ENCODE measurements around the gene NECTIN3.

Gene NECTIN3

GRCh38 chr3:111210003-111210711 is 138.5 kb downstream of the NECTIN3 start:
- DNase-seq (ENCODE audit: low read depth, low spot score), result no peak

GRCh38 chr3:111210866-111211564 is 139.4 kb downstream of the NECTIN3 start:
- no peak for DNase-seq (ENCODE audit: low read depth, low spot score)

- no peak for DNase-seq (ENCODE audit: low read depth, low spot score)
These were observed 140.9 kb downstream of the NECTIN3 start for GRCh38 chr3:111212511-111212910.

- no peak for DNase-seq (ENCODE audit: low read depth, low spot score)
These were observed 143.9 kb downstream of the NECTIN3 start for GRCh38 chr3:111215481-111215880.

DNA sequence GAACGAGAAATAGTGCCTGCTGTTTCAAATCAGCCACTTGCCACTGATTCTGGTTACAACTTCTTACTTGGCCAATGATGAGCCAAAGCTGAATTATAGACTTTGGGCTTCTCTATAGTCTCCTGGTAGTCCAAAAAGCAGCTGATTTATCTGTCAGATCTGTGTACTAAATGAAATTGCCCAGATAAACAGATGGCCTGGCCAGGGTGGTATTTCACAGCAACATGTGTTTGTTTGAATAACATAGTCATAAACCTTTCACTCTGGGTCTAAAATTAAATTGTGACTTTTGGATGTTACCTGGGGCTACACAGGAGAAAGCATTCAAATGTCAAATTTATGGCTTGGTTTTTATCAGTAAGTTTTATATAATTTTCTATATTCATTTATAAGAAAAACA is 147.0 kb downstream of the NECTIN3 start:
- DNase-seq (ENCODE audit: low read depth, low spot score), result no peak

DNA sequence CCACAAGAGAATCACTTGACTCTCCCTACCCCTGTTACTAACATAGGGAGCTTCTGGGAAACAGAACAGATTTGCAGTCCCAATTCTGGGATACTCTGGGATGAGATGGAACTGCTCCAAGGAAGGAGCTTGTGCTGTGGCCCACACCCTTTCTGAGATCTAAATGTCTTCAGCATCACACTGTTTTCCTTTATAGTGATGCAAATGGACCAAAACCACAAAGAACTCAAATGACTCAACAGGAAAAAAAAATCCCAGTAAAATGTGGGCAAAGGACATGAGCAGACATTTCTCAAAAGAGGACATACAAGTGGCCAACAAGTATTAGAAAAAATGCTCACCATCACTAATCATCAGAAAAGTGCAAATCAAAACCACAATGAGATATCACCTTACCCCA is 155.6 kb downstream of the NECTIN3 start:
- DNase-seq (ENCODE audit: low read depth, low spot score), result no peak

- DNase-seq (ENCODE audit: low read depth, low spot score), result no peak
These were observed 157.7 kb downstream of the NECTIN3 start for GRCh38 chr3:111229301-111229700.

DNA sequence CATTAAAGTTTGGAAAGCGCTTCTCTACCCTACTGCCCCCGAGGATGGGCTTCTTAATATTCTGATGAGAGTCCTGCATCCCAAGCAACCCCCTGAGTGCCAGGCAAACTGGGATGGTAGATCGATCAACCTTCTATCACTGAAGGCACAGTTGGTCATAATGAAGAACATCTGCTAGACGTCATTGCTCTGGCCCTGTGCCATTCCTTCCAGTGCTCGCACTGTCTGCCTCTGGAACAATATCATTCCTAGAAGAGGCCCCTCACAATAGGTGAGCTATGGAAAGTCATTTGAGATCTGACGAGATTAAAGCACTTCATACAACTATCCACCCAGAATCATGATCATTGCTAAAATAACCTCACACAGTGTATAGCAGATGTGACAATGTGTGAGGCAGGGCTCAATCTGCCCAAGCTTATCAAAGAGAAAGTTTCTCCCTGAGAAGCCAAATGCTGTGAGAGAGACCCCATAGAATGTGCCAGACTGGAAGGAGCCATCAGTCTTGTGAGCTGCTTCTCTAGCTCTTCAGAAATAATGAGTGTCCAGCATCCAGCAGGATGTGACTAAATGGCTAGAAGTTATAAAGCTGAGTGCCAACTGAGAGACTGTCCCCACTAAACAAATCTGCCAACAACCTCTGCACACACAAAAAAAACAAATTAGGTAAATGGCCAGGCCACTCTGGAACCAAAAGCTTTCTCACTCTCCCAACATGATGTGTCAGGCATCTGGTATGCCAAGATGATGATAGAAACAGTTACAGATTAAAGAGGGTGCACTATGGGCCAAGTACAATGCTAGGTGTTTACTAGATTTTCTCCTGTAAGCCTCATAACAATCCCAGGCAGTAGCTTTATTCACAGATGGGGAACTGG is 165.5 kb downstream of the NECTIN3 start:
- no peak for DNase-seq (ENCODE audit: low read depth, low spot score)

DNA sequence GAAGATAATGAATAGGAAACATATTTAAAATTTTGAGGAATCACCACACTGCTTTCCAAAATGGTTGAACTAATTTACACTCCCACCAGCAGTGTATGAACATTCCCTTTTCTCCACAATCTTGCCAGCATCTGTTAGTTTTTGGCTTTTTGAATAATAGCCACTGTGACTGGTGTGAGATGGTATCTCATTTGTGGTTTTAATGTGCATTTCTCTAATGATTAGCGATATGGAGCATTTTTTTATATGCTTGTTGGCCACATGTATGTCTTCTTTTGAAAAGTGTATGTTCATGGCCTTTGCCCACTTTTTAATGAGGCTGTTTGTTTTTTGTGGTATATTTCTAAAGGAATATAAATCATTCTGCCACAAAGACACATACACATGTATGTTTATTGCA is 166.3 kb downstream of the NECTIN3 start:
- DNase-seq (ENCODE audit: low read depth, low spot score), result no peak

DNA sequence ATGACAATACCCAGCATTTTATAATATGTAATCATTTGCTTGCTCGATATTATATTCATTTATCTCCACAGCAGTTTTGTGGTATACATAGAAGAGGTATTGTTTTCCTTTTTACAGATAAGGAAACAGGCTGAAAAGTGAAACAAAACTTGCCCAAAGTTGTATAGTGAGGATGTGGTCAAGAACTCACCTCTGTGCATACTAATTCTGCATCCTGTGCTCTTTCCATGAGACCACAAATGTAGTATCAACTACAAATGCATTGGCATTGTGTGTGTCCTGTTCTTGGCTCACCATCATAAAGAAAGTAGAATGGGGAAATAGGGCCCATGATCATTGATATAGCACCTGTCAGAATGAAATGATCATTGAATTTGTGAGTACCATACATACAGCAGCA is 167.3 kb downstream of the NECTIN3 start:
- no peak for DNase-seq (ENCODE audit: low read depth, low spot score)

DNA sequence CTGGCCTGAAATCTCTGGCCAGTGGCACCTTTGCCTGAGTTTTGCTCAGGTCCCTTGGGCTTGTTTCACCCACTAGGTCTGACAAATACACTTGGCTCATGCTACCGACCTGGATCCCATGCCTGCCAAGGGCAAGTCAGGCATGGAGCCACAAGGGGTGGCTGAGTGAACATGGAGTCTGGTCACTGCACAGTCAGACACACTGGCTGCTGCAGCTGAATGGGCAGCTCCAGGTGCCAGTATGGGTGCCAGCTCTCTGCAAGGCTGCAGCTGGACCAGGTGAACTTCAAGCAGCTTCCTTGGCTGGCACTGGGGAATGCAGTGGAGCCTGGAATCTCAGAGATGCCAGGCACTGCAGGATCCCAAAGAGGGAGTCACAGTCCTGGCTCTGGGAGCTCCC is 170.3 kb downstream of the NECTIN3 start:
- no peak for DNase-seq (ENCODE audit: low read depth, low spot score)

Measured in brain pericyte (primary cell).